Ishikawa (cell line): ENCODE data around the gene SRSF7.

ENCODE experiments used
- EGR1 ChIP-seq: IDR thresholded peaks from 2 replicates; pipeline ENCODE4 v1.6.1; 2012
- EP300 ChIP-seq: IDR thresholded peaks from 2 replicates; pipeline ENCODE4 v1.6.1; 2012; ENCODE audit warnings: borderline replicate concordance
- MAX ChIP-seq: IDR thresholded peaks from 2 replicates; pipeline ENCODE4 v1.6.1; 2012
- NFIC ChIP-seq: IDR thresholded peaks from 2 replicates; pipeline ENCODE4 v1.6.1; 2012
- RAD21 ChIP-seq: IDR thresholded peaks from 2 replicates; pipeline ENCODE4 v1.6.1; 2012; ENCODE audit warnings: low read depth
- REST ChIP-seq: IDR thresholded peaks from 2 replicates; pipeline ENCODE4 v1.6.1; 2012; ENCODE audit warnings: low read depth, mild to moderate bottlenecking
- TEAD4 ChIP-seq: IDR thresholded peaks from 2 replicates; pipeline ENCODE4 v1.6.1; 2012
- ZBTB7A ChIP-seq: IDR thresholded peaks from 2 replicates; pipeline ENCODE4 v1.6.1; 2012; ENCODE audit warnings: low read depth

Gene SRSF7

GRCh38 chr2:38697116-38697840 is 53.9 kb downstream of the SRSF7 start:
- TF ChIP-seq TEAD4, result no peak
- no peak for TF ChIP-seq MAX
- no peak for TF ChIP-seq REST
- TF ChIP-seq RAD21, result no peak
- TF ChIP-seq EGR1, result no peak
- TF ChIP-seq ZBTB7A, result no peak
- TF ChIP-seq EP300, result no peak
- no peak for TF ChIP-seq NFIC
